ENCODE data around the gene PLCH1.

PLCH1 gene

GRCh38 chr3:155748611-155749365 lies 3.9 kb upstream of the PLCH1 start:
- no peak overlapping the region for H3K4me2 ChIP-seq (ENCODE audit: low read length)
- no peaks in the 10 kb centered on the region for H4K20me1 ChIP-seq (ENCODE audit: insufficient read depth, low read length)
- no peak overlapping the region for H2AFZ ChIP-seq (ENCODE audit: low read length)
- H3K27ac ChIP-seq (ENCODE audit: low read depth, low read length, poor library complexity, severe bottlenecking), result no peak overlapping the region
- no peak overlapping the region for H3K9ac ChIP-seq (ENCODE audit: low read length)
- peaks cover 22% of the 10 kb centered on the region for H3K4me1 ChIP-seq (ENCODE audit: insufficient read depth, low read length, severe bottlenecking)
- H3K36me3 ChIP-seq (ENCODE audit: insufficient read depth, low read length), result no peaks in the 10 kb centered on the region
- H3K27me3 ChIP-seq (ENCODE audit: insufficient read depth, low read length), result peaks cover 5% of the 10 kb centered on the region; the same call in 1 of the 2 replicates
- no peaks in the 10 kb centered on the region for H3K79me2 ChIP-seq (ENCODE audit: insufficient read depth, low read length)
- no peak overlapping the region for H3K4me3 ChIP-seq (ENCODE audit: low read depth, low read length, poor library complexity, severe bottlenecking)
- no peak for TF ChIP-seq CTCF (IDR thresholded peaks at IDR 0.05; ENCODE audit: low read length)
- no peaks in the 10 kb centered on the region for H3F3A ChIP-seq (ENCODE audit: insufficient read depth, low read length)
- no peaks in the 10 kb centered on the region for H3K9me3 ChIP-seq (ENCODE audit: low read length)
- H3K9me2 ChIP-seq (ENCODE audit: low read depth, low read length), result no peaks in the 10 kb centered on the region

- H3K4me3 ChIP-seq (ENCODE audit: low read depth, low read length, poor library complexity, severe bottlenecking), result no peak overlapping the region
Measured at GRCh38 chr3:155747946-155748290, 3.0 kb upstream of the PLCH1 start.

GRCh38 chr3:155747286-155747945 lies 2.5 kb upstream of the PLCH1 start:
- no peaks in the 10 kb centered on the region for H3K9me2 ChIP-seq (ENCODE audit: low read depth, low read length)
- H3K4me1 ChIP-seq (ENCODE audit: insufficient read depth, low read length, severe bottlenecking), result peaks cover 26% of the 10 kb centered on the region
- H3K79me2 ChIP-seq (ENCODE audit: insufficient read depth, low read length), result no peaks in the 10 kb centered on the region
- H3K36me3 ChIP-seq (ENCODE audit: insufficient read depth, low read length), result no peaks in the 10 kb centered on the region
- peaks cover 9% of the 10 kb centered on the region; the same call in 1 of the 2 replicates for H3K27me3 ChIP-seq (ENCODE audit: insufficient read depth, low read length)
- H3K9ac ChIP-seq (ENCODE audit: low read length), result no peak overlapping the region
- no peak overlapping the region for H3K4me2 ChIP-seq (ENCODE audit: low read length)
- no peak overlapping the region for H2AFZ ChIP-seq (ENCODE audit: low read length)
- H3F3A ChIP-seq (ENCODE audit: insufficient read depth, low read length), result no peaks in the 10 kb centered on the region
- TF ChIP-seq EZH2 (IDR thresholded peaks at IDR 0.05; ENCODE audit: borderline replicate concordance, low read length) (no peak), CTCF (IDR thresholded peaks at IDR 0.05; ENCODE audit: low read length) (no peak)
- H4K20me1 ChIP-seq (ENCODE audit: insufficient read depth, low read length), result no peaks in the 10 kb centered on the region
- H3K9me3 ChIP-seq (ENCODE audit: low read length), result no peaks in the 10 kb centered on the region
- no peak overlapping the region for H3K27ac ChIP-seq (ENCODE audit: low read depth, low read length, poor library complexity, severe bottlenecking)
- H3K4me3 ChIP-seq (ENCODE audit: low read depth, low read length, poor library complexity, severe bottlenecking), result no peak overlapping the region

More at GRCh38 chr3:155747946-155748290, 3.0 kb upstream of the PLCH1 start:
- Histone ChIP-seq H3K27me3 (ENCODE audit: insufficient read depth, low read length) (peaks cover 9% of the 10 kb centered on the region; the same call in 1 of the 2 replicates), H3K79me2 (ENCODE audit: insufficient read depth, low read length) (no peaks in the 10 kb centered on the region), H4K20me1 (ENCODE audit: insufficient read depth, low read length) (no peaks in the 10 kb centered on the region), H3K9ac (ENCODE audit: low read length) (no peak overlapping the region), H3K9me3 (ENCODE audit: low read length) (no peaks in the 10 kb centered on the region), H3K9me2 (ENCODE audit: low read depth, low read length) (no peaks in the 10 kb centered on the region), H3K27ac (ENCODE audit: low read depth, low read length, poor library complexity, severe bottlenecking) (no peak overlapping the region), H3K4me1 (ENCODE audit: insufficient read depth, low read length, severe bottlenecking) (peaks cover 26% of the 10 kb centered on the region), H3F3A (ENCODE audit: insufficient read depth, low read length) (no peaks in the 10 kb centered on the region), H3K4me2 (ENCODE audit: low read length) (no peak overlapping the region), H2AFZ (ENCODE audit: low read length) (no peak overlapping the region), H3K36me3 (ENCODE audit: insufficient read depth, low read length) (no peaks in the 10 kb centered on the region)
- no peak for TF ChIP-seq CTCF (IDR thresholded peaks at IDR 0.05; ENCODE audit: low read length)
- no peak for TF ChIP-seq EZH2 (IDR thresholded peaks at IDR 0.05; ENCODE audit: borderline replicate concordance, low read length)
